Pulmonary artery endothelial cell (primary cell): ENCODE results near the gene FN3K. TPM values are rescaled to one million over a fixed set of nuclear protein-coding genes. Genes with fewer than 3 reads are reported as not detected.

Source experiments
- DNase-seq: peaks from one replicate; pipeline ENCODE4 v3.0.0-alpha.2; 2011; ENCODE audit warnings: low read depth, low spot score
- total RNA-seq: library from RNA; depleted of rRNA; stranded (reverse); fragments of >200 nt; gene quantifications from 2 replicates; pipeline ENCODE4 v1.2.3, GENCODE V29; 2014

Gene FN3K
- total RNA-seq = 4.2 and 5.3 TPM in 2 replicates

- DNase-seq = no peak
These were observed at the start of gene FN3K for GRCh38 chr17:82734987-82735866. TSS of gene FN3K (plus strand) at chr17:82735615. CDS start at chr17:82735637, 22 bp downstream.

- no peak for DNase-seq
These were observed 48.8 kb upstream of the FN3K start for GRCh38 chr17:82686366-82687324.

- no peak for DNase-seq
These were observed 48.0 kb upstream of the FN3K start for GRCh38 chr17:82687375-82687861.

- DNase-seq = no peak
These were observed 47.5 kb upstream of the FN3K start for GRCh38 chr17:82687871-82688270.

- no peak for DNase-seq
These were observed 46.3 kb upstream of the FN3K start for GRCh38 chr17:82689077-82689476.

- DNase-seq = no peak
These were observed 44.5 kb upstream of the FN3K start for GRCh38 chr17:82690786-82691489.

- DNase-seq = no peak
These were observed 43.7 kb upstream of the FN3K start for GRCh38 chr17:82691714-82692113.

GRCh38 chr17:82692268-82692667, 43.1 kb upstream of the FN3K start:
- no peak for DNase-seq

- no peak for DNase-seq
These were observed 42.1 kb upstream of the FN3K start for GRCh38 chr17:82693168-82693867.

- DNase-seq = no peak
These were observed 40.8 kb upstream of the FN3K start for GRCh38 chr17:82694647-82695046.

- DNase-seq = no peak
These were observed 39.2 kb upstream of the FN3K start for GRCh38 chr17:82696259-82696658.

- no peak for DNase-seq
These were observed 38.3 kb upstream of the FN3K start for GRCh38 chr17:82696916-82697807.

- DNase-seq = no peak
These were observed 37.7 kb upstream of the FN3K start for GRCh38 chr17:82697808-82698064.

- peak; percentile 95 for DNase-seq
These were observed 37.1 kb upstream of the FN3K start, which contains the start of gene RAB40B for GRCh38 chr17:82698065-82698973. TSS of gene RAB40B (minus strand) at chr17:82698698. CDS start at chr17:82698596, 102 bp downstream.

GRCh38 chr17:82698974-82699442, 36.4 kb upstream of the FN3K start:
- no peak for DNase-seq

- no peak for DNase-seq
These were observed 35.9 kb upstream of the FN3K start for GRCh38 chr17:82699551-82699950.

GRCh38 chr17:82702231-82702927, 33.0 kb upstream of the FN3K start:
- DNase-seq = no peak
